Lung (tissue), 12 donors: ENCODE results near the gene WFS1. TPM values are rescaled to one million over a fixed set of nuclear protein-coding genes. Genes with fewer than 3 reads are reported as not detected.

ENCODE experiments used
- ATAC-seq: fragments of 200-7000 bp; cut with Tn5 transposase; one replicate; pipeline ENCODE4 v1.9.1; 2020; ENCODE audit warnings: moderate number of reproducible peaks; ENCODE audit not compliant: insufficient read depth, low FRiP score
- DNase-seq, 3 donors: peaks; one replicate each; pipeline ENCODE4 v3.0.0-alpha.2; 2013 to 2017
- H3K27ac ChIP-seq, 2 donors: one replicate each; pipeline ENCODE4 v1.5.1; 2013; ENCODE audit warnings: mild to moderate bottlenecking in 2 of 2, moderate library complexity in 2 of 2, control low read depth in 1 of 2, inconsistent platforms in 1 of 2, low read depth in 1 of 2, low read length in 1 of 2
- H3K27me3 ChIP-seq, 3 donors: one replicate each; pipeline ENCODE4 v1.5.1; 2013; ENCODE audit warnings: low read length in 2 of 3; ENCODE audit not compliant: control insufficient read depth in 3 of 3, insufficient read depth in 3 of 3
- H3K36me3 ChIP-seq, 4 donors: one replicate each; pipeline ENCODE4 v1.5.1; 2013; ENCODE audit warnings: low read length in 4 of 4, mild to moderate bottlenecking in 1 of 4, moderate library complexity in 1 of 4; ENCODE audit not compliant: control insufficient read depth in 4 of 4, insufficient read depth in 4 of 4
- H3K4me1 ChIP-seq, 5 donors: one replicate each; pipeline ENCODE4 v1.5.1; 2013; ENCODE audit warnings: low read length in 5 of 5, mild to moderate bottlenecking in 2 of 5, moderate library complexity in 1 of 5; ENCODE audit not compliant: control insufficient read depth in 5 of 5, insufficient read depth in 5 of 5
- H3K4me3 ChIP-seq: one replicate; pipeline ENCODE4 v1.5.1; 2013; ENCODE audit warnings: mild to moderate bottlenecking, control low read depth, moderate library complexity
- H3K9ac ChIP-seq, 2 donors: one replicate each; pipeline ENCODE4 v1.5.1; 2013; ENCODE audit warnings: low read length in 2 of 2, control low read depth in 1 of 2; ENCODE audit not compliant: insufficient read depth in 1 of 2
- H3K9me3 ChIP-seq, 4 donors: one replicate each; pipeline ENCODE4 v1.5.1; 2013; ENCODE audit warnings: low read length in 3 of 4, mild to moderate bottlenecking in 1 of 4, moderate library complexity in 1 of 4; ENCODE audit not compliant: control insufficient read depth in 4 of 4, insufficient read depth in 3 of 4
- WGBS, 2 donors: extraction: QIAGEN DNeasy Blood & Tissue Kit; methylation state at CpG; one replicate each; pipeline ENCODE4 v1.1.7; 2013; 5-methylcytosine and 5-hydroxymethylcytosine counted together
- polyA plus RNA-seq, 2 donors: library from polyadenylated mRNA; stranded (reverse); fragments of 200-250 nt; gene quantifications; one replicate each; pipeline ENCODE4 v1.2.1, GENCODE V29; 2013
- total RNA-seq, 2 donors: library from RNA; depleted of rRNA in 1 of 2; stranded (reverse); fragments of >200 nt in 1 of 2; gene quantifications; one replicate each; pipeline ENCODE4 v1.2.1, GENCODE V29; 2014 to 2021
- TF ChIP-seq, protein P1 (sequence below): IDR thresholded peaks from 2 replicates; pipeline ENCODE4 v1.5.1; 2012; ENCODE audit warnings: mild to moderate bottlenecking; ENCODE audit errors: control extremely low read depth, extremely low read depth
- donor health status: control.
- donor health status: control.
- donor health status: Bipolar disorder and iron deficiency.
- donor health status: healthy.
- donor health status: DM: yes; HTN: yes; CAD: no.

WFS1 gene
- total and polyA plus RNA-seq, 4 donors: 26.5 to 76.0 (median 30.2) TPM

DNA sequence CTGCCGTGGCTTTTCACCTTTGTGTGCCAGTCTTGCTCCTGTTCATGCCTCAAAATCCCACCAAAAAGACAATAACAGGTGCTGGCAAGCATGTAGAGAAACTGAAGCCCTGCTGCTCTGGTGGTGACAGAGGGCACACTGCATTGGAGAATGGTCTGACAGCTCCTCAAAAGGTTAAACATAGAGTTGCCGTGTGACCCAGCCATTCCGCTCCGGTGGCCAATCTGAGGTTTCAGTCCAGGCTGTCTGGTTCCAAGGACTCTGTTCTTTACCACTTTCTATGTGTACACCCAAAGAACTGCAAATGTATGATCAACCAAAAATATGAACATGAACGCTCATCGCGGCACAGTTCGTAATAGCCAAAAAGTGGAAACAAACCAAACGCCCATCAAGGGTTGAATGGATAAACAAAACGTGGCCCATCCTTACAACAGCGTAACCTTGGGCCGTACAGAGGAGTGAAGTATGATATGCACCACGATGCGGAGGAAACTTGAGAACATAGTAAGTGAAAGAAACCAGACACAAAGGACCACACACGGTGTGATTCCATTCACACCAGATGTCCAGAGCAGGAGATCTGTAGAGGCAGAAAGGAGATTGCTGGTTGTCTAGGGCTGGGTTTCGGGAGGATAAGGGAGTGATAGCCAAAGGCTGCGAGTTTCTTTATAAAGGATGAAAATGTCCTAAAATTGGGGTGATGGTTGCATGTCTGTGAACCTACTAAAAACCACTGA, 33.6 kb upstream of the WFS1 start:
- Histone ChIP-seq H3K4me1 (no peaks in the 10 kb centered on the region), H3K4me3 (no peak overlapping the region), H3K27ac (no peak overlapping the region), H3K9me3 (no peaks in the 10 kb centered on the region), H3K27me3 (peaks cover 0 to 17% (median 0%) of the 10 kb centered on the region in 3 donors), H3K9ac (no peak overlapping the region), H3K36me3 (no peaks in the 10 kb centered on the region)
- ATAC-seq (no peak), DNase-seq (peak in 2 of 3 donors; percentile 7 to 30)
- WGBS, 2 donors: 64 to 74% methylated on average over 17 of the region's 17 CpGs
- TF ChIP-seq, protein P1, sequence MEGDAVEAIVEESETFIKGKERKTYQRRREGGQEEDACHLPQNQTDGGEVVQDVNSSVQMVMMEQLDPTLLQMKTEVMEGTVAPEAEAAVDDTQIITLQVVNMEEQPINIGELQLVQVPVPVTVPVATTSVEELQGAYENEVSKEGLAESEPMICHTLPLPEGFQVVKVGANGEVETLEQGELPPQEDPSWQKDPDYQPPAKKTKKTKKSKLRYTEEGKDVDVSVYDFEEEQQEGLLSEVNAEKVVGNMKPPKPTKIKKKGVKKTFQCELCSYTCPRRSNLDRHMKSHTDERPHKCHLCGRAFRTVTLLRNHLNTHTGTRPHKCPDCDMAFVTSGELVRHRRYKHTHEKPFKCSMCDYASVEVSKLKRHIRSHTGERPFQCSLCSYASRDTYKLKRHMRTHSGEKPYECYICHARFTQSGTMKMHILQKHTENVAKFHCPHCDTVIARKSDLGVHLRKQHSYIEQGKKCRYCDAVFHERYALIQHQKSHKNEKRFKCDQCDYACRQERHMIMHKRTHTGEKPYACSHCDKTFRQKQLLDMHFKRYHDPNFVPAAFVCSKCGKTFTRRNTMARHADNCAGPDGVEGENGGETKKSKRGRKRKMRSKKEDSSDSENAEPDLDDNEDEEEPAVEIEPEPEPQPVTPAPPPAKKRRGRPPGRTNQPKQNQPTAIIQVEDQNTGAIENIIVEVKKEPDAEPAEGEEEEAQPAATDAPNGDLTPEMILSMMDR: no peak

DNA sequence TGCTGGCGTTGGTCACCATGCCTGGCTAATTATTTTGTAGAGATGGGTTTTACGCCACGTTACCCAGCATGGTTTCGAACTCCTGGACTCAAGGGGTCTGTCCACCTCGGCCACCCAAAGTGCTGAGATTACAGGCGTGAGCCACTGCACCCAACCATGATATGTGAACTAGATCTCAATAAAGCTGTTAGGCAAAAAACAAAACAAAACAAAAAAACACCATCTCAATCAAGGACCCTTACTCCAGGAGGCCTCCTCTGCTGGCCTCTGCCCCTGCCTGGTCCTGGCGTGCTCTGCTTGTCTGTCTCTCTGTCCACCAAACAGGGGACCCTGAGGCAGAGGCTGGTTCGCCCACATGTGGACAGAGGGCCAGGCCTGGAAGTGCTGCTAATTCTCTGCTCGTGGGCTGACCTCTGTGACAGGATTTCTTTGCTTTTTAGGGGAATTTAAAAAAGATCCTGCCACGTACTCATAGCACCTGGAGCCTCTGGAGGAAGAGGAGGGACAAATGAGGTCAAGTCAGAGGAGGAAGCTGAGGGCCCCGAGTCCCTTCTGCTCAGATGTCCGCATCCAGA, 32.7 kb upstream of the WFS1 start:
- Histone ChIP-seq H3K27me3 (peaks cover 0 to 17% (median 0%) of the 10 kb centered on the region in 3 donors), H3K36me3 (no peaks in the 10 kb centered on the region), H3K27ac (no peak overlapping the region), H3K9ac (no peak overlapping the region), H3K9me3 (no peaks in the 10 kb centered on the region), H3K4me1 (no peaks in the 10 kb centered on the region), H3K4me3 (no peak overlapping the region)
- ATAC-seq: no peak
- WGBS, 2 donors: 75 to 78% methylated on average over 12 of the region's 12 CpGs
- TF ChIP-seq, protein P1: no peak
- DNase-seq: no peak

DNA sequence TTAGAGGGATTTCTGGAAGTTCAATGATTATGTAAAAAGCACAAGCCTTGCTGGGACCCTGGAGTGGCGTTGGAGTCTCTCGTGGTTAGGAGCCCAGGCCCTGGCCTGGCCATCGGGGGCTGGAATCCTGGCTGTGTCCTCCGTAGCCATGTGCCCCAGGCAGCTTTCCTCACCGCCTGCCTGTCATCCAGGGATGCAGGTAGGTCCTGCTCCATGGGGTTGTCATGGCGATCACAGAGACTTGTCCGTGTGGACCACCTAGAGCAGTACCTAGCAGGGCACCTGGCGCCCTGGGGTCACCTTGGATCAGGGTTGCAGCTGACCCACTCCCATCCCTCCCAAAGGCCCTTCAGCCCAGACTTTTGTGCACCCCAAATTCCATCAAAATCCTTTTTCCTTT, 30.2 kb upstream of the WFS1 start:
- Histone ChIP-seq H3K4me1 (no peaks in the 10 kb centered on the region), H3K27me3 (peaks cover 3 to 30% (median 6%) of the 10 kb centered on the region in 3 donors), H3K9me3 (peaks cover 0 to 11% (median 0%) of the 10 kb centered on the region in 4 donors), H3K9ac (no peak overlapping the region), H3K36me3 (no peaks in the 10 kb centered on the region), H3K27ac (no peak overlapping the region), H3K4me3 (no peak overlapping the region)
- no peak for DNase-seq
- ATAC-seq: no peak
- TF ChIP-seq, protein P1: no peak
- 75 to 78% methylated on average over 8 of the region's 8 CpGs for WGBS, 2 donors
